GM18526 (cell line): ENCODE measurements around the gene SNX25.

Experiments used
- POLR2A ChIP-seq: IDR thresholded peaks from 3 replicates; pipeline ENCODE4 v1.6.1; 2011; ENCODE audit not compliant: insufficient read length; ENCODE audit errors: extremely low read depth

SNX25 gene

GRCh38 chr4:185361872-185362271 is 152.5 kb downstream of the SNX25 start:
- TF ChIP-seq POLR2A, result no peak

GRCh38 chr4:185363251-185363650 is 153.9 kb downstream of the SNX25 start:
- TF ChIP-seq POLR2A, result no peak

- TF ChIP-seq POLR2A, result no peak
Measured at GRCh38 chr4:185364886-185365285, 155.5 kb downstream of the SNX25 start.

- TF ChIP-seq POLR2A, result no peak
Measured at GRCh38 chr4:185369731-185370130, 160.3 kb downstream of the SNX25 start.

GRCh38 chr4:185370268-185370949 is 161.0 kb downstream of the SNX25 start:
- TF ChIP-seq POLR2A, result no peak

GRCh38 chr4:185371702-185372101 is 162.3 kb downstream of the SNX25 start:
- no peak for TF ChIP-seq POLR2A

- TF ChIP-seq POLR2A, result no peak
Measured at GRCh38 chr4:185374027-185374426, 164.6 kb downstream of the SNX25 start.

- no peak for TF ChIP-seq POLR2A
Measured at GRCh38 chr4:185374573-185374972, 165.2 kb downstream of the SNX25 start.

- TF ChIP-seq POLR2A, result no peak
Measured at GRCh38 chr4:185378264-185378663, 168.9 kb downstream of the SNX25 start.

GRCh38 chr4:185379326-185380295 is 170.2 kb downstream of the SNX25 start:
- TF ChIP-seq POLR2A, result no peak

- TF ChIP-seq POLR2A, result no peak
Measured at GRCh38 chr4:185380320-185380719, 170.9 kb downstream of the SNX25 start.

GRCh38 chr4:185381288-185382196 is 172.1 kb downstream of the SNX25 start:
- no peak for TF ChIP-seq POLR2A

- TF ChIP-seq POLR2A, result no peak
Measured at GRCh38 chr4:185382754-185383153, 173.4 kb downstream of the SNX25 start.

- TF ChIP-seq POLR2A, result no peak
Measured at GRCh38 chr4:185383451-185383850, 174.1 kb downstream of the SNX25 start.

- no peak for TF ChIP-seq POLR2A
Measured at GRCh38 chr4:185384061-185384460, 174.7 kb downstream of the SNX25 start.
